Measurements from ENCODE around the gene ITGA7.
A peak's percentile ranks its signal among the peaks of the same experiment; 100 is the strongest.

The ITGA7 gene

GRCh38 chr12:55682087-55682796 lies 25.5 kb downstream of the ITGA7 start:
- H3K9ac ChIP-seq (ENCODE audit: low read length): no peak overlapping the region
- H3K9me3 ChIP-seq (ENCODE audit: control insufficient read depth, low read depth, low read length): no peaks in the 10 kb centered on the region
- H3K4me3 ChIP-seq (ENCODE audit: low read length): peak overlapping the region; percentile 33
- peaks cover 3% of the 10 kb centered on the region for H3K36me3 ChIP-seq (ENCODE audit: control insufficient read depth, low read depth, low read length)
- no peaks in the 10 kb centered on the region for H3K27me3 ChIP-seq (ENCODE audit: control insufficient read depth, insufficient read depth, low read length)
- H3K4me1 ChIP-seq (ENCODE audit: control insufficient read depth, low read depth, low read length): peaks cover 11% of the 10 kb centered on the region
- no peak overlapping the region for H3K27ac ChIP-seq (ENCODE audit: low read length)

GRCh38 chr12:55681142-55682077 lies 26.3 kb downstream of the ITGA7 start:
- no peak overlapping the region for H3K9ac ChIP-seq (ENCODE audit: low read length)
- no peak overlapping the region for H3K27ac ChIP-seq (ENCODE audit: low read length)
- no peaks in the 10 kb centered on the region for H3K9me3 ChIP-seq (ENCODE audit: control insufficient read depth, low read depth, low read length)

GRCh38 chr12:55679691-55680090 lies 28.0 kb downstream of the ITGA7 start:
- no peak overlapping the region for H3K27ac ChIP-seq (ENCODE audit: low read length)
- H3K4me3 ChIP-seq (ENCODE audit: low read length): no peak overlapping the region
- no peaks in the 10 kb centered on the region for H3K27me3 ChIP-seq (ENCODE audit: control insufficient read depth, insufficient read depth, low read length)
- H3K9me3 ChIP-seq (ENCODE audit: control insufficient read depth, low read depth, low read length): no peaks in the 10 kb centered on the region
- peaks cover 11% of the 10 kb centered on the region for H3K4me1 ChIP-seq (ENCODE audit: control insufficient read depth, low read depth, low read length)
- H3K36me3 ChIP-seq (ENCODE audit: control insufficient read depth, low read depth, low read length): no peaks in the 10 kb centered on the region
- no peak overlapping the region for H3K9ac ChIP-seq (ENCODE audit: low read length)

More at GRCh38 chr12:55681142-55682077, 26.3 kb downstream of the ITGA7 start:
- no peaks in the 10 kb centered on the region for H3K36me3 ChIP-seq (ENCODE audit: control insufficient read depth, low read depth, low read length)
- H3K27me3 ChIP-seq (ENCODE audit: control insufficient read depth, insufficient read depth, low read length): no peaks in the 10 kb centered on the region
- peaks cover 11% of the 10 kb centered on the region for H3K4me1 ChIP-seq (ENCODE audit: control insufficient read depth, low read depth, low read length)
- H3K4me3 ChIP-seq (ENCODE audit: low read length): peak overlapping the region; percentile 33

GRCh38 chr12:55676707-55677106 lies 31.0 kb downstream of the ITGA7 start:
- Histone ChIP-seq H3K4me3 (ENCODE audit: low read length) (no peak overlapping the region), H3K4me1 (ENCODE audit: control insufficient read depth, low read depth, low read length) (peaks cover 7% of the 10 kb centered on the region), H3K27ac (ENCODE audit: low read length) (no peak overlapping the region), H3K27me3 (ENCODE audit: control insufficient read depth, insufficient read depth, low read length) (no peaks in the 10 kb centered on the region), H3K9me3 (ENCODE audit: control insufficient read depth, low read depth, low read length) (no peaks in the 10 kb centered on the region), H3K36me3 (ENCODE audit: control insufficient read depth, low read depth, low read length) (no peaks in the 10 kb centered on the region), H3K9ac (ENCODE audit: low read length) (no peak overlapping the region)

GRCh38 chr12:55675666-55676065 lies 32.0 kb downstream of the ITGA7 start:
- Histone ChIP-seq H3K9ac (ENCODE audit: low read length) (no peak overlapping the region), H3K4me1 (ENCODE audit: control insufficient read depth, low read depth, low read length) (no peaks in the 10 kb centered on the region), H3K27me3 (ENCODE audit: control insufficient read depth, insufficient read depth, low read length) (no peaks in the 10 kb centered on the region), H3K27ac (ENCODE audit: low read length) (no peak overlapping the region), H3K36me3 (ENCODE audit: control insufficient read depth, low read depth, low read length) (no peaks in the 10 kb centered on the region), H3K4me3 (ENCODE audit: low read length) (no peak overlapping the region), H3K9me3 (ENCODE audit: control insufficient read depth, low read depth, low read length) (no peaks in the 10 kb centered on the region)

- Histone ChIP-seq H3K36me3 (ENCODE audit: control insufficient read depth, low read depth, low read length) (no peaks in the 10 kb centered on the region), H3K9ac (ENCODE audit: low read length) (no peak overlapping the region), H3K9me3 (ENCODE audit: control insufficient read depth, low read depth, low read length) (no peaks in the 10 kb centered on the region), H3K27me3 (ENCODE audit: control insufficient read depth, insufficient read depth, low read length) (no peaks in the 10 kb centered on the region), H3K27ac (ENCODE audit: low read length) (no peak overlapping the region), H3K4me3 (ENCODE audit: low read length) (no peak overlapping the region), H3K4me1 (ENCODE audit: control insufficient read depth, low read depth, low read length) (no peaks in the 10 kb centered on the region)
Observed at GRCh38 chr12:55673638-55674037, 34.1 kb downstream of the ITGA7 start.

GRCh38 chr12:55671746-55672145 lies 36.0 kb downstream of the ITGA7 start:
- no peak overlapping the region for H3K4me3 ChIP-seq (ENCODE audit: low read length)
- H3K36me3 ChIP-seq (ENCODE audit: control insufficient read depth, low read depth, low read length): no peaks in the 10 kb centered on the region
- no peak overlapping the region for H3K27ac ChIP-seq (ENCODE audit: low read length)
- no peaks in the 10 kb centered on the region for H3K27me3 ChIP-seq (ENCODE audit: control insufficient read depth, insufficient read depth, low read length)
- no peaks in the 10 kb centered on the region for H3K4me1 ChIP-seq (ENCODE audit: control insufficient read depth, low read depth, low read length)
- H3K9ac ChIP-seq (ENCODE audit: low read length): no peak overlapping the region
- H3K9me3 ChIP-seq (ENCODE audit: control insufficient read depth, low read depth, low read length): no peaks in the 10 kb centered on the region

GRCh38 chr12:55670276-55670675 lies 37.4 kb downstream of the ITGA7 start:
- no peaks in the 10 kb centered on the region for H3K36me3 ChIP-seq (ENCODE audit: control insufficient read depth, low read depth, low read length)
- H3K4me3 ChIP-seq (ENCODE audit: low read length): no peak overlapping the region
- no peak overlapping the region for H3K27ac ChIP-seq (ENCODE audit: low read length)
- H3K9ac ChIP-seq (ENCODE audit: low read length): no peak overlapping the region
- no peaks in the 10 kb centered on the region for H3K27me3 ChIP-seq (ENCODE audit: control insufficient read depth, insufficient read depth, low read length)
- no peaks in the 10 kb centered on the region for H3K9me3 ChIP-seq (ENCODE audit: control insufficient read depth, low read depth, low read length)
- H3K4me1 ChIP-seq (ENCODE audit: control insufficient read depth, low read depth, low read length): no peaks in the 10 kb centered on the region

- Histone ChIP-seq H3K36me3 (ENCODE audit: control insufficient read depth, low read depth, low read length) (no peaks in the 10 kb centered on the region), H3K4me3 (ENCODE audit: low read length) (no peak overlapping the region), H3K4me1 (ENCODE audit: control insufficient read depth, low read depth, low read length) (no peaks in the 10 kb centered on the region), H3K27ac (ENCODE audit: low read length) (no peak overlapping the region), H3K27me3 (ENCODE audit: control insufficient read depth, insufficient read depth, low read length) (no peaks in the 10 kb centered on the region), H3K9me3 (ENCODE audit: control insufficient read depth, low read depth, low read length) (no peaks in the 10 kb centered on the region), H3K9ac (ENCODE audit: low read length) (no peak overlapping the region)
Observed at GRCh38 chr12:55666508-55666907, 41.2 kb downstream of the ITGA7 start.

- Histone ChIP-seq H3K27me3 (ENCODE audit: control insufficient read depth, insufficient read depth, low read length) (no peaks in the 10 kb centered on the region), H3K4me1 (ENCODE audit: control insufficient read depth, low read depth, low read length) (no peaks in the 10 kb centered on the region), H3K4me3 (ENCODE audit: low read length) (no peak overlapping the region), H3K9me3 (ENCODE audit: control insufficient read depth, low read depth, low read length) (no peaks in the 10 kb centered on the region), H3K27ac (ENCODE audit: low read length) (no peak overlapping the region), H3K36me3 (ENCODE audit: control insufficient read depth, low read depth, low read length) (no peaks in the 10 kb centered on the region), H3K9ac (ENCODE audit: low read length) (no peak overlapping the region)
Observed at GRCh38 chr12:55664826-55665225, 42.9 kb downstream of the ITGA7 start.

GRCh38 chr12:55663391-55663790 lies 44.3 kb downstream of the ITGA7 start:
- H3K4me3 ChIP-seq (ENCODE audit: low read length): no peak overlapping the region
- no peak overlapping the region for H3K9ac ChIP-seq (ENCODE audit: low read length)
- no peaks in the 10 kb centered on the region for H3K9me3 ChIP-seq (ENCODE audit: control insufficient read depth, low read depth, low read length)
- no peaks in the 10 kb centered on the region for H3K36me3 ChIP-seq (ENCODE audit: control insufficient read depth, low read depth, low read length)
- H3K4me1 ChIP-seq (ENCODE audit: control insufficient read depth, low read depth, low read length): no peaks in the 10 kb centered on the region
- H3K27me3 ChIP-seq (ENCODE audit: control insufficient read depth, insufficient read depth, low read length): no peaks in the 10 kb centered on the region
- H3K27ac ChIP-seq (ENCODE audit: low read length): no peak overlapping the region
